Hematopoietic multipotent progenitor cell (in vitro differentiated cells): ENCODE results near the gene GPN1. TPM values are rescaled to one million over a fixed set of nuclear protein-coding genes. Genes with fewer than 3 reads are reported as not detected.
"Not testable (repeated sequence)": the region's sequence is repeated elsewhere in the genome, so short reads cannot be mapped to it uniquely, and the experiment has no call there.

Source experiments
- DNase-seq, 3 donors: peaks; one replicate each; pipeline ENCODE4 v3.0.0-alpha.2; 2011 to 2015; ENCODE audit warnings: low read depth in 2 of 3, low spot score in 2 of 3
- small RNA-seq: library from RNA; depleted of rRNA; stranded (forward); fragments of <200 nt; gene quantifications from one replicate; pipeline ENCODE3, GENCODE V24; 2012
- total RNA-seq: library from RNA; depleted of rRNA; stranded (reverse); fragments of >200 nt; gene quantifications from one replicate; pipeline ENCODE4 v1.2.3, GENCODE V29; 2012

Gene GPN1
- total RNA-seq, 1 donor = 31.0 TPM

GRCh38 chr2:27664622-27665363, 35.9 kb downstream of the GPN1 start:
- no peak for DNase-seq

- no peak for DNase-seq
These were observed 38.6 kb downstream of the GPN1 start for GRCh38 chr2:27667446-27667845.

GRCh38 chr2:27671235-27671634, 42.4 kb downstream of the GPN1 start:
- DNase-seq = no peak

GRCh38 chr2:27672723-27673486, 44.1 kb downstream of the GPN1 start:
- no peak for DNase-seq

- DNase-seq = no peak
These were observed 51.7 kb downstream of the GPN1 start for GRCh38 chr2:27680571-27680970.

GRCh38 chr2:27681841-27682240, 53.0 kb downstream of the GPN1 start:
- DNase-seq = no peak

- DNase-seq = not testable (repeated sequence)
These were observed 53.5 kb downstream of the GPN1 start for GRCh38 chr2:27682334-27682771.

- peak; percentile 85 to 98 (median 93) for DNase-seq
These were observed 54.7 kb downstream of the GPN1 start for GRCh38 chr2:27683390-27684071.

- not testable (repeated sequence) for DNase-seq
These were observed 56.2 kb downstream of the GPN1 start for GRCh38 chr2:27685006-27685405.

GRCh38 chr2:27685577-27685976, 56.7 kb downstream of the GPN1 start:
- no peak for DNase-seq

GRCh38 chr2:27687232-27687631, 58.4 kb downstream of the GPN1 start:
- DNase-seq = no peak

- DNase-seq = no peak
These were observed 60.6 kb downstream of the GPN1 start for GRCh38 chr2:27689424-27689823.

- no peak for DNase-seq
These were observed 61.2 kb downstream of the GPN1 start for GRCh38 chr2:27690052-27690451.

GRCh38 chr2:27697660-27698059, 68.8 kb downstream of the GPN1 start:
- no peak for DNase-seq

Small RNA genes lying within 50 kb of the gene (small RNA-seq; reads per million reads assigned to genes)
- gene RF00340 = not detected

Other genes starting within 250 kb of the GPN1 start
- 17.0 TPM for gene ZNF513, start 248.3 kb upstream of the GPN1 start, total RNA-seq
- gene PPM1G, start 219.5 kb upstream of the GPN1 start, total RNA-seq = 66.2 TPM
- 49.8 TPM for gene NRBP1, start 200.4 kb upstream of the GPN1 start, total RNA-seq
- 2.2 TPM for gene KRTCAP3, start 186.7 kb upstream of the GPN1 start, total RNA-seq
- gene IFT172, start 139.3 kb upstream of the GPN1 start, total RNA-seq = 38.8 TPM
- 0.27 TPM for gene FNDC4, start 133.8 kb upstream of the GPN1 start, total RNA-seq
- gene GCKR, start 132.2 kb upstream of the GPN1 start, total RNA-seq = under 0.01 TPM
- gene ZNF512, start 46.0 kb upstream of the GPN1 start, total RNA-seq = 24.2 TPM
- gene CCDC121, start within 50 bp of the GPN1 start, total RNA-seq = 1.9 TPM
- 70.0 TPM for gene SUPT7L, start 34.6 kb downstream of the GPN1 start, total RNA-seq
- gene SLC4A1AP, start 34.8 kb downstream of the GPN1 start, total RNA-seq = 15.9 TPM
- gene MRPL33, start 142.7 kb downstream of the GPN1 start, total RNA-seq = 9.2 TPM